SK-N-SH (cell line): Measurements from ENCODE around the gene R3HCC1L. TPM values are rescaled to one million over a fixed set of nuclear protein-coding genes. Genes with fewer than 3 reads are reported as not detected.

Experiments
- CTCF ChIA-PET: fragments of 300-600, 350-600 bp; formaldehyde crosslinking; extraction: SDS; loops from one replicate; lab custom pipeline; 2021; lab: Yijun Ruan, JAX
- POLR2A ChIA-PET: fragments of 350-600 bp; sonication (Branson Sonifier 250); formaldehyde crosslinking; extraction: SDS; loops from one replicate; lab custom pipeline; 2020; ENCODE audit warnings: antibody characterized with exemption, inconsistent platforms; lab: Yijun Ruan, JAX
- DNase-seq: peaks from one replicate; pipeline ENCODE4 v3.0.0; 2012
- H2AFZ ChIP-seq: fragments of 200-600 bp; sonication (generic); 2 replicates; pipeline ENCODE4 v1.8.1; 2016; ENCODE audit warnings: antibody characterized with exemption, mild to moderate bottlenecking, low read depth
- H3F3A ChIP-seq: fragments of 200-600 bp; sonication (generic); replicated peaks from 2 replicates; pipeline ENCODE3; 2016; ENCODE audit warnings: antibody characterized with exemption, mild to moderate bottlenecking; ENCODE audit not compliant: insufficient read depth
- H3K27ac ChIP-seq, 2 experiments: fragments of 200-500 bp in 1 of 2; fragments of 200-600 bp in 1 of 2; sonication (Bioruptor generic) in 1 of 2; sonication (generic), shearing (Covaris generic) in 1 of 2; 2 replicates each; pipeline versions ENCODE4 v1.5.1 to v1.6.1; 2014 to 2016; ENCODE audit warnings: low read depth in 2 of 2, inconsistent platforms in 1 of 2, low read length in 1 of 2, mild to moderate bottlenecking in 1 of 2, mixed read lengths in 1 of 2
- H3K27me3 ChIP-seq: fragments of 200-600 bp; sonication (generic), shearing (Covaris generic); 2 replicates; pipeline ENCODE4 v1.6.1; 2016; ENCODE audit warnings: mixed run types; ENCODE audit not compliant: insufficient read depth
- H3K36me3 ChIP-seq, 2 experiments: fragments of 200-500 bp in 1 of 2; fragments of 200-600 bp in 1 of 2; sonication (Bioruptor generic) in 1 of 2; sonication (generic) in 1 of 2; replicated peaks in 1 of 2; 2 replicates each; pipeline versions ENCODE3 to v1.5.1; 2014 to 2016; ENCODE audit warnings: low read length in 1 of 2, mild to moderate bottlenecking in 1 of 2; ENCODE audit not compliant: insufficient read depth in 2 of 2, control insufficient read depth in 1 of 2
- H3K4me1 ChIP-seq, 2 experiments: fragments of 200-500 bp in 1 of 2; fragments of 200-600 bp in 1 of 2; sonication (Bioruptor generic) in 1 of 2; sonication (generic), shearing (Covaris generic) in 1 of 2; 2 replicates each; pipeline versions ENCODE4 v1.5.1 to v1.6.1; 2014 to 2016; ENCODE audit warnings: low read depth in 1 of 2, low read length in 1 of 2, mixed run types in 1 of 2; ENCODE audit not compliant: insufficient read depth in 2 of 2, control insufficient read depth in 1 of 2
- H3K4me2 ChIP-seq: fragments of 200-600 bp; sonication (generic), shearing (Covaris generic); 2 replicates; pipeline ENCODE4 v1.6.1; 2017; ENCODE audit warnings: mixed run types
- H3K4me3 ChIP-seq, 2 experiments: fragments of 200-500 bp in 1 of 2; fragments of 200-600 bp in 1 of 2; sonication (Bioruptor generic) in 1 of 2; sonication (generic), shearing (Covaris generic) in 1 of 2; 2 replicates each; pipeline versions ENCODE4 v1.5.1 to v1.8.1; 2014 to 2016; ENCODE audit warnings: low read depth in 2 of 2, inconsistent platforms in 1 of 2, low read length in 1 of 2, mild to moderate bottlenecking in 1 of 2, mixed read lengths in 1 of 2, moderate library complexity in 1 of 2
- H3K79me2 ChIP-seq: fragments of 200-600 bp; sonication (generic); 2 replicates; pipeline ENCODE4 v1.8.1; 2017; ENCODE audit warnings: mild to moderate bottlenecking; ENCODE audit not compliant: insufficient read depth
- H3K9ac ChIP-seq: fragments of 200-600 bp; sonication (generic); 2 replicates; pipeline ENCODE4 v1.6.1; 2017; ENCODE audit warnings: mixed run types
- H3K9me2 ChIP-seq: fragments of 200-600 bp; sonication (generic); 2 replicates; pipeline ENCODE4 v1.6.1; 2017; ENCODE audit warnings: mixed run types
- H3K9me3 ChIP-seq: fragments of 200-600 bp; sonication (generic); 2 replicates; pipeline ENCODE4 v1.6.1; 2017; ENCODE audit warnings: mixed run types, mild to moderate bottlenecking, moderate library complexity
- H4K20me1 ChIP-seq: fragments of 200-600 bp; sonication (generic); 2 replicates; pipeline ENCODE4 v1.6.1; 2017; ENCODE audit warnings: mild to moderate bottlenecking, mixed run types; ENCODE audit not compliant: insufficient read depth
- CHD2 ChIP-seq: fragments of 150-350 bp; IDR thresholded peaks from 2 replicates; pipeline ENCODE4 v1.6.1; 2018; ENCODE audit warnings: low read length; ENCODE audit not compliant: partially characterized antibody
- ELF1 ChIP-seq: IDR thresholded peaks from 2 replicates; pipeline ENCODE4 v1.4.0; 2012
- FOXJ3 ChIP-seq: sonication (generic); formaldehyde crosslinking; IDR thresholded peaks from 2 replicates; pipeline ENCODE4 v1.5.1; 2020; ENCODE audit warnings: mild to moderate bottlenecking, missing genetic modification reagents
- GABPA ChIP-seq: IDR thresholded peaks from 2 replicates; pipeline ENCODE4 v1.4.0; 2012; ENCODE audit warnings: low read depth, mild to moderate bottlenecking
- GATA2 ChIP-seq: sonication (generic); formaldehyde crosslinking; IDR thresholded peaks from 2 replicates; pipeline ENCODE4 v1.5.0; 2020; ENCODE audit warnings: mild to moderate bottlenecking, missing genetic modification reagents
- JUND ChIP-seq: IDR thresholded peaks from 2 replicates; pipeline ENCODE4 v1.4.0; 2012
- RCOR1 ChIP-seq: fragments of 150-350 bp; IDR thresholded peaks from 2 replicates; pipeline ENCODE4 v1.6.1; 2017; ENCODE audit warnings: antibody characterized with exemption, low read length
- SMC3 ChIP-seq: IDR thresholded peaks from 2 replicates; pipeline ENCODE4 v1.6.1; 2012; ENCODE audit warnings: low read depth, low read length, improper control_type of control experiment
- TCF12 ChIP-seq: IDR thresholded peaks from 2 replicates; pipeline ENCODE4 v1.4.0; 2012
- YY1 ChIP-seq: IDR thresholded peaks from 2 replicates; pipeline ENCODE4 v1.4.0; 2012; ENCODE audit warnings: low read depth, mild to moderate bottlenecking
- WGBS: methylation state at CpG from one replicate; pipeline ENCODE4 v1.1.6; 2017; ENCODE audit warnings: low lambda C conversion rate; 5-methylcytosine and 5-hydroxymethylcytosine counted together
- polyA plus RNA-seq, 3 experiments: library from polyadenylated mRNA; depleted of rRNA; stranded (reverse); fragments of >200 nt; gene quantifications; 2 replicates each; pipeline ENCODE4 v1.2.3, GENCODE V29; 2012
- TF ChIP-seq, protein P1 (sequence below): IDR thresholded peaks from 2 replicates; pipeline ENCODE4 v1.4.0; 2012; ENCODE audit warnings: low read depth, borderline replicate concordance
- TF ChIP-seq, protein P2 (sequence below): IDR thresholded peaks from 2 replicates; pipeline ENCODE4; 2012
- TF ChIP-seq, protein P3 (sequence below): fragments of 150-350 bp; IDR thresholded peaks from 2 replicates; pipeline ENCODE4 v1.6.1; 2016; ENCODE audit warnings: mild to moderate bottlenecking, low read depth, low read length
- TF ChIP-seq, protein P4 (sequence below): IDR thresholded peaks from 2 replicates; pipeline ENCODE4 v1.4.0; 2012; ENCODE audit warnings: low read depth, borderline replicate concordance
- TF ChIP-seq, protein P5 (sequence below): fragments of 200-600 bp; sonication (generic); IDR thresholded peaks from 2 replicates; pipeline ENCODE4 v1.6.1; 2017; ENCODE audit warnings: antibody characterized with exemption, mild to moderate bottlenecking, moderate library complexity
- TF ChIP-seq, protein P6 (sequence below): IDR thresholded peaks from 2 replicates; pipeline ENCODE4 v1.4.0; 2012; ENCODE audit warnings: low read depth

The R3HCC1L gene
- polyA plus RNA-seq, 1 of the 3 experiments (the other 2 are of a cell fraction), result 6.0 TPM

DNA sequence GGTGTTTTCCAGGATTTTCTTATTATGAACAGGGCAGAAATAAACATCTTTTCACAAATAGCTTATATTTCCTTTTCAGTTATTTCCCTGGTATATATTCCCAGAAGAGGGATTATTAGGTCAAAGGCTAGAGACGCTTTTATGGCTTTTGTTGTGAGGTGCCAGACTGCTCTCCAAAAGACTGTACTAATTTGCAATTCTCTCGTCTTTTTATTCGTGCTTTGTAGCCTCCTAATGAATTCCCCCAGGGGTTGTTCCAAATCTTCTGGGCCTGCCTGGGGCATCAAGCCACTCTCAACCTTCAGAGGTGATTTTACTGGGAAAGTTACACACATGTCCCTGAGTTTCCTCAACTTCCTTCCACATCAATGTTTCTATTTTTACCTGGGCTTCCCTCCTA is 34.0 kb upstream of the R3HCC1L start:
- TF ChIP-seq, protein P1, sequence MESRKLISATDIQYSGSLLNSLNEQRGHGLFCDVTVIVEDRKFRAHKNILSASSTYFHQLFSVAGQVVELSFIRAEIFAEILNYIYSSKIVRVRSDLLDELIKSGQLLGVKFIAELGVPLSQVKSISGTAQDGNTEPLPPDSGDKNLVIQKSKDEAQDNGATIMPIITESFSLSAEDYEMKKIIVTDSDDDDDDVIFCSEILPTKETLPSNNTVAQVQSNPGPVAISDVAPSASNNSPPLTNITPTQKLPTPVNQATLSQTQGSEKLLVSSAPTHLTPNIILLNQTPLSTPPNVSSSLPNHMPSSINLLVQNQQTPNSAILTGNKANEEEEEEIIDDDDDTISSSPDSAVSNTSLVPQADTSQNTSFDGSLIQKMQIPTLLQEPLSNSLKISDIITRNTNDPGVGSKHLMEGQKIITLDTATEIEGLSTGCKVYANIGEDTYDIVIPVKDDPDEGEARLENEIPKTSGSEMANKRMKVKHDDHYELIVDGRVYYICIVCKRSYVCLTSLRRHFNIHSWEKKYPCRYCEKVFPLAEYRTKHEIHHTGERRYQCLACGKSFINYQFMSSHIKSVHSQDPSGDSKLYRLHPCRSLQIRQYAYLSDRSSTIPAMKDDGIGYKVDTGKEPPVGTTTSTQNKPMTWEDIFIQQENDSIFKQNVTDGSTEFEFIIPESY, result no peak
- TF ChIP-seq YY1, result no peak
- no peak for TF ChIP-seq JUND
- no peak for TF ChIP-seq GATA2
- no peak for TF ChIP-seq CHD2
- TF ChIP-seq, protein P2, sequence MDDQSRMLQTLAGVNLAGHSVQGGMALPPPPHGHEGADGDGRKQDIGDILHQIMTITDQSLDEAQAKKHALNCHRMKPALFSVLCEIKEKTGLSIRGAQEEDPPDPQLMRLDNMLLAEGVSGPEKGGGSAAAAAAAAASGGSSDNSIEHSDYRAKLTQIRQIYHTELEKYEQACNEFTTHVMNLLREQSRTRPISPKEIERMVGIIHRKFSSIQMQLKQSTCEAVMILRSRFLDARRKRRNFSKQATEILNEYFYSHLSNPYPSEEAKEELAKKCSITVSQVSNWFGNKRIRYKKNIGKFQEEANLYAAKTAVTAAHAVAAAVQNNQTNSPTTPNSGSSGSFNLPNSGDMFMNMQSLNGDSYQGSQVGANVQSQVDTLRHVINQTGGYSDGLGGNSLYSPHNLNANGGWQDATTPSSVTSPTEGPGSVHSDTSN, result no peak
- TF ChIP-seq, protein P3, sequence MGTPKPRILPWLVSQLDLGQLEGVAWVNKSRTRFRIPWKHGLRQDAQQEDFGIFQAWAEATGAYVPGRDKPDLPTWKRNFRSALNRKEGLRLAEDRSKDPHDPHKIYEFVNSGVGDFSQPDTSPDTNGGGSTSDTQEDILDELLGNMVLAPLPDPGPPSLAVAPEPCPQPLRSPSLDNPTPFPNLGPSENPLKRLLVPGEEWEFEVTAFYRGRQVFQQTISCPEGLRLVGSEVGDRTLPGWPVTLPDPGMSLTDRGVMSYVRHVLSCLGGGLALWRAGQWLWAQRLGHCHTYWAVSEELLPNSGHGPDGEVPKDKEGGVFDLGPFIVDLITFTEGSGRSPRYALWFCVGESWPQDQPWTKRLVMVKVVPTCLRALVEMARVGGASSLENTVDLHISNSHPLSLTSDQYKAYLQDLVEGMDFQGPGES, result no peak
- TF ChIP-seq, protein P4, sequence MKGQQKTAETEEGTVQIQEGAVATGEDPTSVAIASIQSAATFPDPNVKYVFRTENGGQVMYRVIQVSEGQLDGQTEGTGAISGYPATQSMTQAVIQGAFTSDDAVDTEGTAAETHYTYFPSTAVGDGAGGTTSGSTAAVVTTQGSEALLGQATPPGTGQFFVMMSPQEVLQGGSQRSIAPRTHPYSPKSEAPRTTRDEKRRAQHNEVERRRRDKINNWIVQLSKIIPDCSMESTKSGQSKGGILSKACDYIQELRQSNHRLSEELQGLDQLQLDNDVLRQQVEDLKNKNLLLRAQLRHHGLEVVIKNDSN, result no peak
- TF ChIP-seq, all 33 proteins: peak for 0
- Histone ChIP-seq H3K9me2 (no peaks in the 10 kb centered on the region), H3K27ac (no peak overlapping the region), H3K9ac (no peak overlapping the region), H3K36me3 (no peaks in the 10 kb centered on the region), H3F3A (no peaks in the 10 kb centered on the region), H3K9me3 (no peaks in the 10 kb centered on the region), H3K4me2 (no peak overlapping the region), H3K27me3 (no peaks in the 10 kb centered on the region), H3K4me1 (no peaks in the 10 kb centered on the region), H4K20me1 (no peaks in the 10 kb centered on the region), H2AFZ (no peak overlapping the region), H3K4me3 (no peak overlapping the region), H3K79me2 (no peaks in the 10 kb centered on the region)
- ChIA-PET CTCF (no interaction called here), POLR2A (no interaction called here)
- DNase-seq, result no peak
- 26% methylated on average over 3 of the region's 3 CpGs for WGBS

DNA sequence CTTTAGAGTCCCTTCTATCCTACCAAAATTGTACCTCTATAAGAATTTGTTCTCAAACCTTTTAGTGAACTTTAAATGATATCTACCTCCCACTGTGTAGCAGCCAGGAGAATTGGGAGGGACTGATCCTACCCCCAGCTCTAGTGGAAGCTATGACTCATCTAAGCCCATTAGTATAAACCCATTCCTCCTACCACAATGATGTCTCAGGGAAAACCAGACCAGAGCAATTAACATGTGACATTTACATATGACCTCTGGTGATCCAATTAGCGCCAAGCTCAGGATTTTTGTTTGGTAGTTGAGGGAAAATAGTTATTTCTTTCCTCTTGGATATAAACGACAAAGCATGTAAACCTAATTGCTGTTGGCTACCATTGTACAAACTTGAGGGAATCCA is 33.1 kb upstream of the R3HCC1L start:
- WGBS, result 21% methylated on average over 2 of the region's 2 CpGs
- no peaks in the 10 kb centered on the region for H3K36me3 ChIP-seq
- ChIA-PET POLR2A (no interaction called here), CTCF (no interaction called here)
- H3K9me2 ChIP-seq, result no peaks in the 10 kb centered on the region
- H3K4me3 ChIP-seq, result no peak overlapping the region
- H3K79me2 ChIP-seq, result no peaks in the 10 kb centered on the region
- no peak overlapping the region for H3K27ac ChIP-seq
- H3K4me1 ChIP-seq, result no peaks in the 10 kb centered on the region
- H3K4me2 ChIP-seq, result no peak overlapping the region
- no peaks in the 10 kb centered on the region for H3K27me3 ChIP-seq
- H2AFZ ChIP-seq, result no peak overlapping the region
- no peak for DNase-seq
- H3K9ac ChIP-seq, result no peak overlapping the region
- H4K20me1 ChIP-seq, result no peaks in the 10 kb centered on the region
- no peaks in the 10 kb centered on the region for H3K9me3 ChIP-seq
- no peaks in the 10 kb centered on the region for H3F3A ChIP-seq
- TF ChIP-seq, protein P1, result no peak
- no peak for TF ChIP-seq ELF1
- no peak for TF ChIP-seq FOXJ3 (CRISPR knock-in tag)
- TF ChIP-seq GABPA, result no peak
- TF ChIP-seq TCF12, result no peak
- TF ChIP-seq, protein P5, sequence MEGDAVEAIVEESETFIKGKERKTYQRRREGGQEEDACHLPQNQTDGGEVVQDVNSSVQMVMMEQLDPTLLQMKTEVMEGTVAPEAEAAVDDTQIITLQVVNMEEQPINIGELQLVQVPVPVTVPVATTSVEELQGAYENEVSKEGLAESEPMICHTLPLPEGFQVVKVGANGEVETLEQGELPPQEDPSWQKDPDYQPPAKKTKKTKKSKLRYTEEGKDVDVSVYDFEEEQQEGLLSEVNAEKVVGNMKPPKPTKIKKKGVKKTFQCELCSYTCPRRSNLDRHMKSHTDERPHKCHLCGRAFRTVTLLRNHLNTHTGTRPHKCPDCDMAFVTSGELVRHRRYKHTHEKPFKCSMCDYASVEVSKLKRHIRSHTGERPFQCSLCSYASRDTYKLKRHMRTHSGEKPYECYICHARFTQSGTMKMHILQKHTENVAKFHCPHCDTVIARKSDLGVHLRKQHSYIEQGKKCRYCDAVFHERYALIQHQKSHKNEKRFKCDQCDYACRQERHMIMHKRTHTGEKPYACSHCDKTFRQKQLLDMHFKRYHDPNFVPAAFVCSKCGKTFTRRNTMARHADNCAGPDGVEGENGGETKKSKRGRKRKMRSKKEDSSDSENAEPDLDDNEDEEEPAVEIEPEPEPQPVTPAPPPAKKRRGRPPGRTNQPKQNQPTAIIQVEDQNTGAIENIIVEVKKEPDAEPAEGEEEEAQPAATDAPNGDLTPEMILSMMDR, result no peak
- TF ChIP-seq SMC3, result no peak
- TF ChIP-seq, protein P6, sequence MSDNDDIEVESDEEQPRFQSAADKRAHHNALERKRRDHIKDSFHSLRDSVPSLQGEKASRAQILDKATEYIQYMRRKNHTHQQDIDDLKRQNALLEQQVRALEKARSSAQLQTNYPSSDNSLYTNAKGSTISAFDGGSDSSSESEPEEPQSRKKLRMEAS, result no peak
- no peak for TF ChIP-seq RCOR1
